A172 (cell line): Measurements from ENCODE around the gene PRODH2. TPM values are rescaled to one million over a fixed set of nuclear protein-coding genes. Genes with fewer than 3 reads are reported as not detected.

Experiments used
- DNase-seq: peaks from one replicate; pipeline ENCODE4 v3.0.0-alpha.2; 2015; ENCODE audit warnings: low spot score
- total RNA-seq: library from RNA; depleted of rRNA; stranded (reverse); fragments of >200 nt; shearing (Covaris generic); gene quantifications from 2 replicates; pipeline ENCODE4 v1.2.3, GENCODE V29; 2014; rRNA removed

The PRODH2 gene, protein sequence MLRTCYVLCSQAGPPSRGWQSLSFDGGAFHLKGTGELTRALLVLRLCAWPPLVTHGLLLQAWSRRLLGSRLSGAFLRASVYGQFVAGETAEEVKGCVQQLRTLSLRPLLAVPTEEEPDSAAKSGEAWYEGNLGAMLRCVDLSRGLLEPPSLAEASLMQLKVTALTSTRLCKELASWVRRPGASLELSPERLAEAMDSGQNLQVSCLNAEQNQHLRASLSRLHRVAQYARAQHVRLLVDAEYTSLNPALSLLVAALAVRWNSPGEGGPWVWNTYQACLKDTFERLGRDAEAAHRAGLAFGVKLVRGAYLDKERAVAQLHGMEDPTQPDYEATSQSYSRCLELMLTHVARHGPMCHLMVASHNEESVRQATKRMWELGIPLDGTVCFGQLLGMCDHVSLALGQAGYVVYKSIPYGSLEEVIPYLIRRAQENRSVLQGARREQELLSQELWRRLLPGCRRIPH
- total RNA-seq: not detected in 2 replicates

DNA sequence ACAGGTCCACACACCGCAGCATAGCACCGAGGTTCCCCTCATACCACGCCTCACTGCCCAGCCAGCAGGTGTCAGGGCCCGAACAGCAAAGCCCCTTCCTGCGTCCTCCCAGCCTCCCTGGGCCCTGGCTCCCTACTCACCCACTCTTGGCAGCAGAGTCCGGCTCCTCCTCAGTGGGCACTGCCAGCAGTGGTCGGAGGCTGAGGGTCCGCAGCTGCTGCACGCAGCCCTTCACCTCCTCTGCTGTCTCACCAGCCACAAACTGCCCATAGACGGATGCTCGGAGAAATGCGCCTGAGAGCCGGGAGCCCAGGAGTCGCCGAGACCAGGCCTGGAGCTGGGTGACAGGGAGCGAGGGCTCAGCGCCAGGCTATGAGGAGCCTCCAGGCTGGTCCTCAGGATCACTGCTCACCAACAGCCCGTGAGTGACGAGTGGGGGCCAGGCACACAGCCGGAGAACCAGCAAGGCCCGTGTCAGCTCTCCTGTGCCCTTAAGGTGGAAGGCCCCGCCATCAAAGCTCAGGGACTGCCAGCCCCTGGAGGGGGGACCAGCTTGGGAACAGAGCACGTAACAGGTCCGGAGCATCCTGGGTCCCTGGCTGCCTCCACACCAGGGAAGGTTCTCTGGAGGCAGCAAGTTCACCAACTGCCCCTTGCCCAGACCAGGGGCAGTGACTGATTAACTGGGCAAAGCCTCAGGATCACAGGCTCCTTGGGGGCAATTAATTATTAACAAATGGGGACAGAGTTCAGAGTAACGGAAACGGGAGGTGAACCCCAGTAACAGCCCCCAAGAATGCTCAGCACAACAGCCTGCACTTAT is at the start of gene PRODH2:
Gene PRODH2, minus strand, starts transcription at position 626 of the 823 bp plus-strand sequence. Its CDS starts 40 bp downstream, at position 586.
- DNase-seq: no peak

DNA sequence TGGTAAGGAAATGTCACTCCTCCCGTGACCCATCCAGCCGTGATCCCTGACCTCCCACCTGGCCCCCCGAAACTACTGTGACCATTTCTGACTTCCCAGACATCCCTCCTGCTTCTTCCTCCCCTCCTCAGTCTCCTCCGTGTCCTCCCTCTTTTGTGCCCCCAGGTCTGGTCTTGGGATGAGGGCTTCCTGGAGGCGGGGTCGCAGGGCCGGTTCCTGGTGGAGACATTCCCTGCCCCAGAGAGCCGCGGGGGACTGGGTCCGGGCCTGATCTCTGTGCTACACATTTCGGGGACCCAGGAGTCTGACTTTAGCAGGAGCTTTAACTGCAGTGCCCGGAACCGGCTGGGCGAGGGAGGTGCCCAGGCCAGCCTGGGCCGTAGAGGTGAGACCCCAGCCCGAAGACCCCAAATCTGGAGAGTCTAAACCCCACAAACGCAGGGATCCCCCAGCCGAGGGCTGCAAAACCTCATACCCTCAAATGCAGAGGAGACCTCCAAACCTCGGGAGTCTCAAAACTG is 49.1 kb upstream of the PRODH2 start:
- no peak for DNase-seq

DNA sequence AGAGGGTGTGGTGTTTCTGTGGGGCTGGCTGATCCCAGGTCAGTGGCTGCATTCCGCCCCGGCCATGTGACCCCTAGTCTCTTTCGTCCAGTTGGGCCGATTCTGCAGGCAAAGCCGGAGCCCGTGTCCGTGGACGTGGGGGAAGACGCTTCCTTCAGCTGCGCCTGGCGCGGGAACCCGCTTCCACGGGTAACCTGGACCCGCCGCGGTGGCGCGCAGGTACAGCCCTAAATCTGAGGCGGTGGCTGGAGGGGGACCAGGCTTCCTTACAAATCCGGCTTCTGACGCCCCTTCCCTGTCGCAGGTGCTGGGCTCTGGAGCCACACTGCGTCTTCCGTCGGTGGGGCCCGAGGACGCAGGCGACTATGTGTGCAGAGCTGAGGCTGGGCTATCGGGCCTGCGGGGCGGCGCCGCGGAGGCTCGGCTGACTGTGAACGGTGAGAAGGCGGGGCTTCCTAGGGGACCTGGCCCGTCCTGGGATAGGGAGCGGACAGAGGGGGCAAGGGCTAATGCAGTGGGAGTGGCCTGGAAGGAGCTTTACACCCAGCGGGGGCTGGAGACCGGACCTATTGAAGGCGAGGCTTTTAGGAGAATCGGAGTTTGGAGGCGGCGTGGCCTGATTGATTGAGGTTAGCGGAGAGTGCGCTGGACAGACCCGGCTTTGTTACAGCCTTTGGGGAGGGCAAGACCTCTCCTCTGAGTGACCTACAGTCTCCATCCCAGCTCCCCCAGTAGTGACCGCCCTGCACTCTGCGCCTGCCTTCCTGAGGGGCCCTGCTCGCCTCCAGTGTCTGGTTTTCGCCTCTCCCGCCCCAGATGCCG is 48.4 kb upstream of the PRODH2 start:
- DNase-seq: no peak

DNA sequence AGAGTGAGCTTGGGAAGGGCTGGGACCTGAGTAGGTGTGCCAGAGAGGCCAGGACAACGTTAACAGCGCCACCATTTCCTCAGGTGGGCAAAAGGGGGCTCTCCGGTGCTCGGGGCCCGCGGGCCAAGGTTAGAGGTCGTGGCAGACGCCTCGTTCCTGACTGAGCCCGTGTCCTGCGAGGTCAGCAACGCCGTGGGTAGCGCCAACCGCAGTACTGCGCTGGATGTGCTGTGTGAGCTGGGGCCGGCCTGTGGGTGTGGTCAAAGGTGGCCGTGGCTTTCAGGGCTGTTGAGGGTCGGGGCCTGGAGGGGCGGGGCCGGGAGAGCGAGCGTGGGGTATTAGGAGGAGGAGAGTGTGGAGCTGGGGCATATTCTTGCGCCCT is 47.8 kb upstream of the PRODH2 start:
- DNase-seq: no peak

DNA sequence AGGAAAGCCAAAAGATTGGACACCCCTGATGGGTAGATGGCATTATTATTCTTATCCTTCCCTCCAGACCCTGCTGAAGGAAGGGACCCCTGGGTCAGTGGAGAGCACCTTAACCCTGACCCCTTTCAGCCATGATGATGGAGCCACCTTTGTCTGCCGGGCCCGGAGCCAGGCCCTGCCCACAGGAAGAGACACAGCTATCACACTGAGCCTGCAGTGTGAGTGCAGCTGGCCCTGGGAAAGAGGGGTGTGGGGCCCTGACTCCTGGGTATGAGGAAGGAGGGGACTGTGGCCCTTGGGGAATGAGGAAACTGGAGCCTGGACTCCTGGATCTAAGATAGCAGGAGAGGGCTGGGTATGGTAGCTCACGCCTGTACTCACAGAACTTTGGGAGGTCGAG is 46.8 kb upstream of the PRODH2 start:
- no peak for DNase-seq

DNA sequence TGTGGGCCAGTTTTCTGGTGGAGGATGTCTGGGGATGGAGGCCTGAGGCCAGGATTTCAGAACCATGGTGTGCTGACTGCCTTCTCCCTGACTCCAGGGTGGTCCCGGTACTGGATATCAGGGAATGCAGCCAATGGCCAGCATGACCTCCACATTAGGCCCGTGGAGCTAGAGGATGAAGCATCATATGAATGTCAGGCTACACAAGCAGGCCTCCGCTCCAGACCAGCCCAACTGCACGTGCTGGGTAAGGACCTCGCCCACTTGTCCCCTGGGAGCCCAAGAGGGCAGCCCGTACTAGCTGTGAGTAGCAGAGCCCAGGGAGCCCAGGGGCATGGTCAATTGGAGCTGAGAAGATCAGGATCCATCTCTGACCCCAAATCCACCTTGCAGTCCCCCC is 45.7 kb upstream of the PRODH2 start:
- DNase-seq: no peak

DNA sequence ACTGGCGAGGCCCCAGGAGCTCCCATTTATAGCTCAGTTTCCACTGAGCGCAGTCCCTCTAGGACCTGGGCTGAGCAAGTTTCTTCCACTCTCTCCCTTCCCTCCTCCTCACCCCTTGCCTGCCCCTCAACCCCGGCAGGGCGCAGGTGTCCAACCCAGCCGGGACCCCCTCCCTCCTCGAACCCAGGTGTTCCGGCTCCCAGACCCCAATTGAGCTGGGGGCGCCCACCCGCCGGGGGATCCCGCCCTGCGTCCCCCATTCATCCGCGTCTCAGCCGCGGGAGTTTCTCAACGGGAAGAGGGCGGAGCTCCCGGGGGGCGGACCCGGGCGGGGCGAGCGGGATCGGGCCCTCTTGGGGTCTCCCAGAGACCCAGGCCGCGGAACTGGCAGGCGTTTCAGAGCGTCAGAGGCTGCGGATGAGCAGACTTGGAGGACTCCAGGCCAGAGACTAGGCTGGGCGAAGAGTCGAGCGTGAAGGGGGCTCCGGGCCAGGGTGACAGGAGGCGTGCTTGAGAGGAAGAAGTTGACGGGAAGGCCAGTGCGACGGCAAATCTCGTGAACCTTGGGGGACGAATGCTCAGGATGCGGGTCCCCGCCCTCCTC is 44.0 kb upstream of the PRODH2 start, which contains the start of gene KIRREL2:
Gene KIRREL2, plus strand, starts transcription at position 366 of the 604 bp plus-strand sequence. Its CDS starts 209 bp downstream, at position 575.
- no peak for DNase-seq

DNA sequence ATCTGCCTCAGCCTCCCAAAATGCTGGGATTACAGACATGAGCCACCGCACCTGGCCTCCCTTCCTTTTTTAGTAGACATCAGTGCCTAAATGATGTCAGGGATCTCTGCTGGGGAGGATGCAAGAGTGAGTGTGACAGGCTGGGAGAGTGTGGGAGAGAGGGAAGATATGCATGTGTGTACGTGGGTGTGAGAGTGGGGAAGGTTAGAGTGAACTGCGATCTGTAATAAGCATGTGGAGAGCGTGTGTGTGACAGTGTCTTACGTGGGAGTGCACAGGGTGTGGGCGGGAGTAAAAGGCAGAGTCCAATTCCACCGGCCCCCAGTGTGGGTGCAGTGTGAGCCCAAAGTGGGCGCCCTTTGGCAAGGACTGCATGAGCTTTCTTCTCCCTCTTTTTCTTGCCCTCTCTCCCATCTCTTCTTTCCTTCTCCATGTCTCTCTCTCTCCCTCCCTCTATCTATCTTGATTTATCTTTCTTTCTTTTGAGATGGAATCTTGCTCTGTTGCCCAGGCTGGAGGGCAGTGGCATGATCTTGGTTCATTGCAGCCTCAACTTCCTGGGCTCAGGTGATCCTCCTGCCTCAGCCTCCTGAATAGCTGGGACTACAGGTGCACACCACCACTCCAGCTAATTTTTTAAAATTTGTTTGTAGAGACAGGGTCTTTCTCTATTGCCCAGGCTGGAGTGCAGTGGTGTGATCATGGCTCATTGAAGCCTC is 40.6 kb upstream of the PRODH2 start:
- DNase-seq: no peak

DNA sequence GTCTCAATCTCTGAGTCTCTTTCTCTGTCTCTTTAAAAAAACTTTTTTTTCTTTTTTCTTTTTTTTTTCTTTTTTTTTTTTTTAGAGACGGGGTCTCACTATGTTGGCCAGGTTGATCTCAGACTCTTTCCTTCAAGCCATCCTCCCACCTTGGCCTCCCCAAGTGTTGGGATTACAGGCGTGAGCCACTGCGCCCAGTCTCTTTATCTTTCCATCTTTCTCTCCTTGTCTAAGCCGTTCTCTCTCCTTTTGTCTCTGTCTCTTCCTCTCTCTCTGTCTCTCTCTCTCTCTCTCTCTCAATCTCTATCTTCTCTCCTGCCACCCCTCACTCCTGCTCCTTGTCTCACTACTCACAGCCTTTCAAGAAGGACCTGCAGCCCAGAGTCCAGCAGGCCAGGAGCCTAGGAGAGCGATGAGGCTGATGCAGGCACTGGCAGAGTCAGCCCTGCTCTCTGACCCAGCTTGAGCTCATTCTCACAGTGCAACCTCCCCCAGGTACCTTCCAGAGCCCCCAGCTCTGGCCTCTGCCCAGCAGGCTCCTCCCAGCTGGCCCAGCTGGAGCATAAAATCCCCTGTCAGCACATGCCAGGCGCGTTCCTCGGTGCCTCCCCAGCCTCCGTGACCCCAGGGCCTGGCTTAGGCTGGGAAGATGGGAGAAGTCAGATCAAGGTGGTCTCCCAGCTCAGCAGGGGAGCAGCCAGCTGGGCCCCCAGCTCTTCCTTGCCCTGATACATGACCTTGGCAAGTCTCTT is 39.6 kb upstream of the PRODH2 start, which contains the start of gene NPHS1:
Gene NPHS1, minus strand, starts transcription at position 476 of the 752 bp plus-strand sequence. CDS start 667 bp downstream, outside the sequence.
- no peak for DNase-seq

DNA sequence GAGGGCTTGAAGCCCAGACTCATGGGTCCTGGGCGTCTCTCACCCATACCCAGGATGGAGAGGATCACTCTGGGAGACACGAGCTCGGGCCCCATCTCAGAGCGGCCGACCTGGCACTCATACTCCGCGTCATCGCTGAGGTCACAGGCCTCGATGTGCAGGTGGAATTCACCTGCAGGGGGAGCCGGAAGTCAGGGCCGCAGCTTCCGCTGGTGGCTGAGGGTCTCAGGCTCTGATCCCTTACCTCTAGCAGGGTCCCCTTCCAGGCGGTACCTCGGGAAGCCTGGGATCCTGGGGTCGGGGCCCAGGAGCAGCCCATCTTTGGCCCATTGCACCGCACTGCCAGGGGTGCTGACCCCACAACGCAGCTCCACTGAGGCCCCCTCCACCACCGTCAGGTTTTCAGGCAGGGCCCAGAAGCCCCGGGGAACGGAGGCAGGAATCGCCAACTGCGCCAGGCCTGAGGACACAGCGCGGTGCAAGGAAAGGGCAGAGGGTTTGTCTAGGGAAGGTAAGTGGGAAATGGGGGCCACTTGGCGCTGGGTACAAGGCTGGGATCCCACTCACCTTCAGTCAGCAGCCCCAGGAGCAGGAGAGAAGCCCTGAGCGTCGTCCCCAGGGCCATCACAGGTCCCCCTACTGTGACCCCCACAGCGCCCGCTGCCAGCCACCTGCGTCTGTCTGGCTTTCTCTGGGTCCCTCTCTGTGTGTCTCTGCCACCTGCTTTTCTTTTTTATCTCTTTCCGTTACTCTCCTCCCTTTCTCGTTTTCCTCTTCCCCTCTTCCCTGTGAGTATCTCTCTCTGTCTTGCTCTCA is 38.8 kb upstream of the PRODH2 start:
- DNase-seq: no peak

DNA sequence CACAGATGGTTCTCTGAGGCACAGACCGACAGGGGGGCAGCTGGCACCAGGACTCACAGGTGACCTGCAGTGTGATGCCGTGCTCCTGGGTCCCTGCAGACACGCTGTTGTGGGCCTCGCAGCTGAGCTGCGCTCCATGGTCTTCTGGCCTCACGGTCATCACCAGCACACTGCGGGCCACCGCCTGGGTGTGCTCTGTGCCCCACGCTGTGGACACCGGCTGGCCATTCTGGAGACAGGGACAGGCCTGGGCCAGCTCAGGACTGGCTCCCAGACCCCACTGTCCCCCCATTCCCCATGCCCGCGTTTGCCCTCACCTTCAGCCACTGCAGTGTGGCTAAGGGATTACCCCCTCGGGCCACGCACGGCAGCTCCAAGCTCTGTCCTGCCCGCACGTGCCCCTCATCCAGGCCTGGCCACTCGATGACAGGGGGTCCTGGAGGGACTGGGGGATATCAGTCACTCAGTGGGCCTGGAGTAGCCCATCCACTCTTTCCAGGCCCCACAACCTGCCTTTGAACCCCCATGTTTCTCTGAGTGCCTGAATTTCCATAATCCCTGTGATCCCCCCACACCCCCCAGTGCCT is 36.4 kb upstream of the PRODH2 start:
- DNase-seq: no peak

DNA sequence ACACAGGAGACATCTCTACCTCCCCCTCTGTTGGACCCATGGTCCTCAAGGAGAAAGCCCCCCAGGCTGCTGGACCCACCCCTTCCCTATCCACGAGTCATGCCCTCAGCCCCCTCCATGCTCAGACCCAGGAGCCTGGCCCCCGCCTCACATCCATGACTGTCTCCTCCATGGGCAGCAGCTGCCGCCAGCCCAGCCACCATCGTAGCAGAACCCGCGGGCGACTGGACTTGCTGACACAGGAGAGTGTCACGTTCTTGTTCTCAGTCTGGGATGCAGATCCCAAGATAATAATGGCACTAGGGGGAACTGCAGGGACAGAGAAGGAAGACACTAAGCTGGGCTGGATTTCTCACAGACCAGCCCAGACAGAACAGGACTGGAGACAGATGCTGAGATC is 35.8 kb upstream of the PRODH2 start:
- no peak for DNase-seq

DNA sequence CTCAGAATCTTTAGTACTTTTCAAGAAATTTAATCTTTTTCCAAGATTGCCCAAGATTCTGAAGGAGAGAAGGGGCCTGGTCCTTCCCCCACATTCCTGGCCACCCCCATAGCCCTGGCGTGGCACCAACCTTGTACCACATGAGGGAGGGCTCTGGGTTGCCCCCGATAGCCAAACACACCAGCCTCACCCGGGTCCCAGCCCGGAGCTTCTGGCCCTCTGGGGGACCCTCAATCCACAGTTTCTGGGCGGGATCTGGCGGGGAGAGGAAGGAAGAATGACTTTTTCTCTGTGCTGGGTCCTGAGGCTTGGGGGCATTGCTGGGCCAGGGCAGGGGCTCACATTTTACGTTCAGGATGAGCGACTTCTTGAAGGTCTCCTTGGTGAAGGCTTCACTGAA is 35.3 kb upstream of the PRODH2 start:
- DNase-seq: no peak

DNA sequence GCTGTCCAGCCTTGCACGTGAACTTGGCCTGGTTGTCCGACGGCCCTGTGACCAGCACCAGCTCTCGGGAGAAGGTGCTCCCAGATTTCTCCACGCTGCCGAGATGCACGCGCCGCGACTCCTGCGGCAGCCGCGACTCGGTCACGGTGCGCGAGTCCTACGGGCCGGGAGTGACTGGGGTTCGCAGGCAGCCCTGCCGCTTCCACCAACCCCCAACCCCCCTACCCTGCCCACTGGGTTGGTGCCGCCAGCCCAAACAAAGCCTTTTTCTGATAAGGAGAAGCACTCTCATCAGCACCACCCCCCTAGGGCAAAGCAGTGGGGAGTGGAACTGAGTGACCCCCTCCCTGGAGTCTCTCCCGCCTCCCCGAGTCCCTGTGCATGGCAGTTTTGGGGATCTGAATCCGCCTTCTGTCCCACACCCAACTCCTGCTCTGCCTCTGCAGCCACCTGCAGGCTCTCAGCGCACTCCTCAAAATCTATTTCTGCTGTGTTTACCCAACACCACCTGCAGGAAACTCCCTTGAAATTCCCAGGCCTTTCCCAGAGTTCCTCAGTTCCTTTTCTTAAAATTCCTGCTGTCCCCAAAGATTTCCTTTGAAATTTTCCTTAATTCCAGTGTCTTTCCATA is 33.5 kb upstream of the PRODH2 start:
- DNase-seq: no peak

DNA sequence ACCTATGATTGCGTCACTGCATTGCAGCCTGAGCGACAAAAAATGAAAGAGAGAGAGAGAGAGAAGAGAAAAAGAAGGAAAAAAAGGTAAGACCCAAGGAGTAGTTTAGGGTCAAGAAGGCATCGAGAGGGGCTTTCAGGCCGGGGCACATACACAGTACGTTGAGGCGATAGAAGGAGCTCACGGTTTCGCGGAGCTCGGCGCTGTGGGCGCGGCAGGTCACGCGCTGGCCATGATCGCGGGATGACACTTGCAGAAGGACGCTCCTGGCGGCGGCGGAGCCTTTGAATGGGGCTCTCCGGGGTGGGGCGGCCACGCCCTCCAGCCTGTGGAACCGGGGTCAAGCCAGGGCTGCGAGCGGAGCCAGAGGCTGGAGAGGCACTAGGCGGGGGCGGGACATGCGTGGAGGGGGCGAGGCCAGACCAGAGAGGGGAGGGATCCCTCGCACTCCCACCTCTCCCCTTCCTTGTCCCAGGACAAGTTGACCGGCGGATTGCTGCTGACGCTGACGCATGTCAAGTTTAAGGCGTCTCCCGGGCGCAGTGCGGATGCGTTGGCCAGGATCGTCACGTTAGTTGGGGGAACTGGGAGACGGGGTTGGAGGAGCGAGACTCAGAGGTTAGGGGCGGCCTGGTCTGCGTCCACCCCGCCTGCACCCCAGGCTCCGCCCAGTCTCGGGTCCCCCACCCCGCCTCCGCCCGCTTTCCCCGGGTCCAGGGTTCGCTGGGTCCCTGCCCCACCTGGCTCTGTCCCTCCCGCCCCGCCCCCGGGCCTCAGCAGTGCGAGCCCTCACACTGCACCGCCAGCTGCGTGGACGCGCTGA is 32.8 kb upstream of the PRODH2 start:
- DNase-seq: no peak

DNA sequence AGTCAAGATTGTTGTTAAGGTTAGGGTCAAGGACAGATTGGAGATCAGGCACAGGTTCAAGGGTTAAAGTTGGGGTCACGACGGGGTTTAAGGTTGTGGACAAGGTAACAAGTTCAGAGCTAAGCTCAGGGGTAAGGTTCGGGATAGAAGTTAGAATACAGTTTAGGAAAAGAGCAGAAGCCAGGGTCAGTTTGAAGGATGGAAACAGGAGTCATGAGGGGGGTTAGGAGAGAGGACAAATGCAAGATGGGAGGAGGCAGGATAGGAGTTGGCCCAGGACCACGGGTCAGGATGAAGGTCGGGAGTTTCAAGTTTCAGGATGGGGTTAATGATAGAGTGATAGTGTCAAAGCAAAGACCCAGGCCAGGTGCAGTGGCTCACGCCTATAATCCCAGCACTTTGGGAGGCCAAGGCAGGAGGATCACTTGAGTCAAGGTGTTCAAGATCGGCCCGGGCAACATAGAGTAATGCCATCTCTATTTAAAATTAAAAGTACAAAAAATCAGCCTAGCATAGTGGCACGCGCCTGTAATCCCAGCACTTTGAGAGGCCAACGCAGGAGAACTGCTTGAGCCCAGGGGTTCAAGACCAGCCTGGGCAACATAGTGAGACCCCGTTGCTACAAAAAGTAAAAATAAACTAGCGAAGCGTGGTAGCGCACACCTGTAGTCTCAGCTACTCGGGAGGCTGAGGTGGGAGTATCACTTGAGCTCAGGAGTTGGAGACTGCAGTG is 32.0 kb upstream of the PRODH2 start:
- DNase-seq: no peak
